Ammon's horn (tissue), 1 donor: ENCODE results near the gene LSM4.

Source experiments
- DNase-seq: peaks from one replicate; pipeline ENCODE4 v3.0.0-alpha.2; 2016; ENCODE audit warnings: low spot score

Gene LSM4

GRCh38 chr19:18292462-18292809 lies 30.4 kb downstream of the LSM4 start:
- no peak for DNase-seq

GRCh38 chr19:18291590-18292461 lies 31.1 kb downstream of the LSM4 start:
- DNase-seq: peak; percentile 82

GRCh38 chr19:18291019-18291524 lies 31.8 kb downstream of the LSM4 start:
- no peak for DNase-seq

- no peak for DNase-seq
Observed at GRCh38 chr19:18290302-18291018, 32.4 kb downstream of the LSM4 start.

- DNase-seq: no peak
Observed at GRCh38 chr19:18289471-18290301, 33.2 kb downstream of the LSM4 start.

- no peak for DNase-seq
Observed at GRCh38 chr19:18287836-18288772, 34.8 kb downstream of the LSM4 start.

- DNase-seq: no peak
Observed at GRCh38 chr19:18286973-18287635, 35.8 kb downstream of the LSM4 start.

GRCh38 chr19:18284712-18285360 lies 38.0 kb downstream of the LSM4 start:
- DNase-seq: no peak

- no peak for DNase-seq
Observed at GRCh38 chr19:18283338-18283737, 39.5 kb downstream of the LSM4 start.

GRCh38 chr19:18282788-18283141 lies 40.1 kb downstream of the LSM4 start:
- no peak for DNase-seq

GRCh38 chr19:18282021-18282787 lies 40.7 kb downstream of the LSM4 start:
- no peak for DNase-seq

GRCh38 chr19:18281082-18282020 lies 41.5 kb downstream of the LSM4 start, which contains the start of gene JUND:
TSS of gene JUND (minus strand) at chr19:18281622. CDS start at chr19:18281484, 138 bp downstream.
- peak; percentile 99 for DNase-seq

- peak; percentile 82 for DNase-seq
Observed at GRCh38 chr19:18280247-18281081, 42.4 kb downstream of the LSM4 start.

- peak; percentile 97 for DNase-seq
Observed at GRCh38 chr19:18279516-18280246, 43.2 kb downstream of the LSM4 start.

- no peak for DNase-seq
Observed at GRCh38 chr19:18279266-18279515, 43.7 kb downstream of the LSM4 start.

GRCh38 chr19:18278521-18279265 lies 44.2 kb downstream of the LSM4 start:
- no peak for DNase-seq
